ENCODE measurements around the gene AQP7. TPM values are rescaled to one million over a fixed set of nuclear protein-coding genes. Genes with fewer than 3 reads are reported as not detected.

AQP7 gene
- total RNA-seq, 1 donor from 2014 or later = 5.0 TPM

- Mint-ChIP-seq H3K27me3 (no peaks in the 10 kb centered on the region), H3K4me3 (no peak overlapping the region), H3K9me3 (no peaks in the 10 kb centered on the region), H3K36me3 (no peaks in the 10 kb centered on the region), H3K27ac (no peak overlapping the region), H3K4me1 (ENCODE audit: unreplicated experiment) (peaks cover 20% of the 10 kb centered on the region)
- DNase-seq (ENCODE audit: extremely low spot score, unreplicated experiment) = no peak
- no peak for TF ChIP-seq CTCF (conservative IDR thresholded peaks at IDR 0.05)
Observed at GRCh38 chr9:33437205-33437604, 34.8 kb upstream of the AQP7 start.

GRCh38 chr9:33436445-33436844, 34.1 kb upstream of the AQP7 start:
- H3K27me3 Mint-ChIP-seq = no peaks in the 10 kb centered on the region
- peaks cover 20% of the 10 kb centered on the region for H3K4me1 Mint-ChIP-seq (ENCODE audit: unreplicated experiment)
- no peak for DNase-seq (ENCODE audit: extremely low spot score, unreplicated experiment)
- H3K36me3 Mint-ChIP-seq = no peaks in the 10 kb centered on the region
- H3K9me3 Mint-ChIP-seq = no peaks in the 10 kb centered on the region
- H3K4me3 Mint-ChIP-seq = no peak overlapping the region
- no peak overlapping the region for H3K27ac Mint-ChIP-seq
- no peak for TF ChIP-seq CTCF (conservative IDR thresholded peaks at IDR 0.05)

- peaks cover 19% of the 10 kb centered on the region for H3K4me1 Mint-ChIP-seq (ENCODE audit: unreplicated experiment)
- H3K27ac Mint-ChIP-seq = no peak overlapping the region
- no peak overlapping the region for H3K4me3 Mint-ChIP-seq
- no peak for DNase-seq (ENCODE audit: extremely low spot score, unreplicated experiment)
- TF ChIP-seq CTCF (conservative IDR thresholded peaks at IDR 0.05) = no peak
- no peaks in the 10 kb centered on the region for H3K36me3 Mint-ChIP-seq
- H3K9me3 Mint-ChIP-seq = no peaks in the 10 kb centered on the region
- no peaks in the 10 kb centered on the region for H3K27me3 Mint-ChIP-seq
Observed at GRCh38 chr9:33435821-33436277, 33.5 kb upstream of the AQP7 start.

DNA sequence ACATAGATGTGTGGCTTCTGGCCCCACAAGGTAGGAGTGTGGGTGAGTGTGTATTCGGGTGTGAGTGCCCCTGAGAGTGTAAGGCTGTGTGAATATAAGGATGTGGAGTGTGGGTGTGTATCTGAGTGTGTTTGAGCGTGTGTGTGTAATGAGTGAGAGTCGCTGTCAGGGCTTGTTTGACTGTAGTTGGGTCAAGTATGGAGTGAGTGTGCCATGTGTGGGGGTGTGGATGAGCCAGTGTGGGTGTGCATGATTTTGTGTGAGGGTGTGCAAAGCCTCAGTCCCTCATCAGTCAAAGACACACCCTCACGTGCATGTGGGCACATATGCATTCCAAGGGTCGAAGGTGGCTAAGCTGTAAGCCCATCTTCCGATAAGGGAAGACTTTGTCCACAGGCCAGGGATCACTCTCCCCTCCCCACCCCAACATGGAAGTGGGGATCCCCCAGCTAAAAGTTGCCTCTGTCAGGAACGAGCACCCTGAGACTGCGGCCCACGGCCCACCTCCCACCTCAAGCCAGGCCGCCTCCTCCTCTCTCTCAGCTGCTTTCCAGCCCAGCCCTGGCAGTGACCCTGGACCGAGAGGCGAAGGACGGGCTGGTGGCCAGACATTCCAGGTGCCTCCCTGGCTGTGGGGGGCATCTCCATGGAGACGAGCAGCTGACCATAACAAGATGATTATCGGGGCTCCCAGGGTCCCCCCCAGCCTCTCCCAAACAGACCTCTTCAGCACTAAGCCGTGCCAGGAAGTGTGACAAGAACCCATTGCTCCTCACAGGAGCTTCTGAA, 32.1 kb upstream of the AQP7 start:
- Mint-ChIP-seq H3K36me3 (no peaks in the 10 kb centered on the region), H3K27ac (no peak overlapping the region), H3K4me1 (ENCODE audit: unreplicated experiment) (peaks cover 9% of the 10 kb centered on the region), H3K9me3 (no peaks in the 10 kb centered on the region), H3K4me3 (no peak overlapping the region), H3K27me3 (no peaks in the 10 kb centered on the region)
- no peak for TF ChIP-seq CTCF (conservative IDR thresholded peaks at IDR 0.05)
- DNase-seq (ENCODE audit: extremely low spot score, unreplicated experiment) = no peak

DNA sequence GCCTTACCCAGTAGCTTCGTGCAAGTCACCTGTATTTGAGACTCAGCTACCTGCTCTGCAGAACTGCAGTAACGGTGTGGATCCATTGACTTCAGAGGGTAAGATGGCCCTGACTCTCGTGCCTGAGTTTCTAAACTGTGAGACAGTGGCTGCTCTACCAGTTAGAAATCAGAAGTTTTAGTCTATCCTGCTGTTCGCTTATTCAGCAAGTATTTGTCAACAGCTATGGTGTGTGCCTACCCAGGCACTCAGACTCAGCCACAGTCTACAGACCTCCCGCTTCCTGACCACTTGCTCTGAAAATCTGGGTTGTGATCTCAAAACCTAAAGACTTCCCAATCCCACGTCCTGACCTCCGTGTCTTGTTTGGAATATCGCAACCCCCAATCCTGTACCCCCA, 31.5 kb upstream of the AQP7 start:
- Mint-ChIP-seq H3K9me3 (no peaks in the 10 kb centered on the region), H3K27me3 (no peaks in the 10 kb centered on the region), H3K4me3 (no peak overlapping the region), H3K27ac (no peak overlapping the region), H3K4me1 (ENCODE audit: unreplicated experiment) (peaks cover 5% of the 10 kb centered on the region), H3K36me3 (no peaks in the 10 kb centered on the region)
- no peak for DNase-seq (ENCODE audit: extremely low spot score, unreplicated experiment)
- no peak for TF ChIP-seq CTCF (conservative IDR thresholded peaks at IDR 0.05)
